Measurements from ENCODE around the gene PLCG1.
"Not testable (repeated sequence)": the region's sequence is repeated elsewhere in the genome, so short reads cannot be mapped to it uniquely, and the experiment has no call there.

Gene PLCG1

GRCh38 chr20:41136680-41137613 is at the start of gene PLCG1:
TSS of gene PLCG1 (plus strand) at chr20:41137543. CDS start at chr20:41137642, 99 bp downstream.
- DNase-seq (ENCODE audit: low read depth, low spot score) = peak; percentile 94

GRCh38 chr20:41087777-41088176 is 49.6 kb upstream of the PLCG1 start:
- no peak for DNase-seq (ENCODE audit: low read depth, low spot score)

GRCh38 chr20:41089555-41089954 is 47.8 kb upstream of the PLCG1 start:
- DNase-seq (ENCODE audit: low read depth, low spot score) = no peak

DNA sequence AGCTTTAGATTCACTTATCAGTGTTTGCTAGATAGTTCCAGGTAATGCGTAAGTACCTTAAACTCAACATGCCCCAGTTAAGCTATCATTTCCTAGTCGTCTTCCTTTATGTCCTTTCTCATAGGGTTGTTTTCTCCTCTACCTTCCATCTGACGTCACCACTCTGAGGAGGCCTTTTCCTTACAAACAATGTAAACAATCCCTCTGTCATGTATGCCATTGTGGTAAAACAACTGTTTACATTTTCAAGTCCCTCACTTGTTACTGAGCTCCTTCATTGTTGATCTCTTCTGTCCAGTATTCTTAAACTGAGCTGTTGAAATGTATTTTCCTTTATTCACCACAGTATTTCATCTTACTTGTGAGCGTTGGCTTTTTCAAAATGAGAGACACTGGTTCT is 45.4 kb upstream of the PLCG1 start:
- no peak for DNase-seq (ENCODE audit: low read depth, low spot score)

DNA sequence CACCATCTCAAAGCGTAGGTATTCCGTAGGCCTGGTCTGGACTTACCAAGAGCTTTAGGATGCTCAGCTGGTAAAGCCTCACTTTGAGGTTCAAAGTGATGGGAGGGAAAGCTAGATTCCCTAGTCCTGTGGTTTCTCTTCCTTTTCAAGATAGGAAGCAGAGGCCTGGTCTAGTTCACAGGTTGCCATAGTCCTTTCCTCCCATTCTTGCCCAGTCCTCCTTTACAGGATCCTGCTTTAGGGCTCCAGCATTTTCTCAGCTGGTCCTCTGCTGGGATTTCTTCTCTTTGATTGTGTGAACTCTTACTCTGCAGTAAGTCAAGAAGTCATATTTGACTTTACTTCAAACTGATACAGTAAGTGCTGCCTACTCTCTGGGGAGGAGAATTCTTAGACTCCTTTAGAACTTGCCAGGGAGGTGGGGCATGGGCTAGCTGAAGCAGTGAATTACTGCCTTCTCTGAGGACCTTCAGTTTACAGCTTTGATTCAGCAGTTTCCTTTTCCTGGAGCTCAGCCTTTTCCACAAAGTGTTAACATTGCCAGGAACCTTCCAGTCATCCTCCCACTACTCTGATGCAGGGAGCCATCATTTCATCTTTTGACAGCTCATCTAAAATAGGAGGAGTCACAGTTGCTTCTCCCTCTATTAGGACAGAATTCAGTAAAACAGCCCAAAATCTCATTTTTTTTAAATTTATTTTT is 42.8 kb upstream of the PLCG1 start:
- no peak for DNase-seq (ENCODE audit: low read depth, low spot score)

GRCh38 chr20:41095110-41095969 is 42.0 kb upstream of the PLCG1 start:
- DNase-seq (ENCODE audit: low read depth, low spot score) = peak; percentile 51

DNA sequence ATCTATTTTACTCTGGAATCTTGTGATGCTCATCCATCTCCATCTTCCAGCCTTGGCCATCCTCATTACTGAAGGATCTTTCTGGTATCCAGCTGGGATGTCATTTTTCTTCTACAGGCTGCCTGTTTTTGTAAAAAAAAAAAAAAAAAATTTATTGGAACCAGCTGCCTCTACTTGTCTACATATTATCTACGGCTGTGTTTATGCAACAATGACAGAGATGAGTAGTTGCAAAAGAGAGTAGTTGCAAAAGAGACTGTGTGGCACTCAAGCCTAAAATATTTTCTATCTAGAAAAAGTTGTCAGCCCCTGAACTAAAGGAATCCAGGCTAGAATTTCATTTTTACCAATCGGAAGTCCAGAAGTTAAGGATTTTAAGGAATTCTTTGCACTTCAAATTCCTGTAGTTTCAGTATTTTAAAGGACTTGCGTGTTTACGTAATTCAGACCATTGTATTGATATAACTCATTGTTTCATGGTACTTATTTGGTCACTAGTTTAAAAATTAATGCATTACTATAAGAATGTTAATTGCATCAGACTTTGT is 38.6 kb upstream of the PLCG1 start:
- DNase-seq (ENCODE audit: low read depth, low spot score) = no peak

DNA sequence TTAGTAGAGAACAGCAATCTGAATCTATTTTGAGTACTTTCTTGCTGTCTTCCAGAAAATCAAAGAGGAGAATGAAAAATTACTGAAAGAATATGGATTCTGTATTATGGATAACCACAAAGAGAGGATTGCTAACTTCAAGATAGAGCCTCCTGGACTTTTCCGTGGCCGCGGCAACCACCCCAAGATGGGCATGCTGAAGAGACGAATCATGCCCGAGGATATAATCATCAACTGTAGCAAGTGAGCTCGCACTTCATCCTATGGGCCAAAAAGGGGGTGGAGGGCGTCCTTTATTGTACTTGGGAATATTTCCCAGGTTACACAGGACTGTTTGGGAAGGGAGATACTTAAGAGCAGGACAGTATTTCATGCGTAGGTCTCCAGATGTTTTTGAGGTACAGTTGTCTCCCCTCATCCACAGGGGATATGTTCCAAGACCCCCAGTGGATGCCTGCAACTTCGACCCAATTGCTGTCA is 37.3 kb upstream of the PLCG1 start:
- no peak for DNase-seq (ENCODE audit: low read depth, low spot score)

DNA sequence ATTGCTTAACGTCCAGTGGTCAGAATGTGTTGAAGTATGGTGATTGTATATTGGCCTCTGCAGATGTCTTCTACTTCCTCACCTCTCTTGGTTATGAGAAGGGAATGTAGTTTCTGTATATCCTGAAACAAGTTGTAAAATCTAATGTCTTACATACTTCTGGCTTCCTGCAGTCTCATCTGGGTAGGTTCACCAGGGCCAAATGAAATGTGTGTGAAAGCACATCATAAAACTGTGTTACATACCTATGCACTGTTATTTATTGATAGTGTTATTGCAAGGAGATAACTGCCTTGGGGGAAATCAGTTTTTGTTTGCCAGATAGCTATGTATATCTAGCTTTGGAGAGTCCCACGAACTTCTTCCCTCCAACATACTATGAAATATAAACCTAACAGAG is 35.7 kb upstream of the PLCG1 start:
- DNase-seq (ENCODE audit: low read depth, low spot score) = no peak

- no peak for DNase-seq (ENCODE audit: low read depth, low spot score)
Measured at GRCh38 chr20:41108531-41108930, 28.8 kb upstream of the PLCG1 start.

GRCh38 chr20:41110012-41110411 is 27.3 kb upstream of the PLCG1 start:
- DNase-seq (ENCODE audit: low read depth, low spot score) = no peak

DNA sequence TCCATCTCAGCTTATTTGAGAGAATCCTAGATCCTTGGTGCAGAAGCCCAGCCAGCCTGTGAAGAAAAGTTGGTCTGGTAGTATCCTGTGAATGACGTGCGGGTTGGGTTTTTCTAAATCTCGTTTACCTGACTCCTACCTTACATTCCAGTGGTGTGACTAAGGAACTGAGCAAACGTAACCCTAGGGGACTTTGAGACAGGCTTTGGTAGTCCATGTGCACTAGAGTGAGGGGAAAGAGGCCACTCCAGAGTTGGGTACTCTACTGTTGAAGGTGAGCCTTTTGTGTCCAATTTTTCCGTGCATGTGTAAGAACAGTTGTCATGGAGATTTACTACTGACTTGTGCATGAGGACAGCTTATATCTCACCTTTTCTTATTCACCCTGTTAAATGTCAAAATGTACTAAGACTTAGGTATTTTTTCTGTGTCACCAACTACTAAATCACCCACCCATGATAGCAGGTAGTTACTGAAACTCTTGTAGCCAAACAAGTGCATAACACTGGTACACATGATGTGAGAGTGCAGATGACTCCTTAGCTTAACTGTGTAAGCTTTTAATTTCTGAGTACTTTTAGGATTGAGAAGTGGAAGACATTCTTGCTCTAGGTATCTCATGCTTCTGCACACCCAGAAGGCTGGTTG is 26.3 kb upstream of the PLCG1 start:
- peak; percentile 9 for DNase-seq (ENCODE audit: low read depth, low spot score)

GRCh38 chr20:41111578-41111951 is 25.8 kb upstream of the PLCG1 start:
- DNase-seq (ENCODE audit: low read depth, low spot score) = no peak

DNA sequence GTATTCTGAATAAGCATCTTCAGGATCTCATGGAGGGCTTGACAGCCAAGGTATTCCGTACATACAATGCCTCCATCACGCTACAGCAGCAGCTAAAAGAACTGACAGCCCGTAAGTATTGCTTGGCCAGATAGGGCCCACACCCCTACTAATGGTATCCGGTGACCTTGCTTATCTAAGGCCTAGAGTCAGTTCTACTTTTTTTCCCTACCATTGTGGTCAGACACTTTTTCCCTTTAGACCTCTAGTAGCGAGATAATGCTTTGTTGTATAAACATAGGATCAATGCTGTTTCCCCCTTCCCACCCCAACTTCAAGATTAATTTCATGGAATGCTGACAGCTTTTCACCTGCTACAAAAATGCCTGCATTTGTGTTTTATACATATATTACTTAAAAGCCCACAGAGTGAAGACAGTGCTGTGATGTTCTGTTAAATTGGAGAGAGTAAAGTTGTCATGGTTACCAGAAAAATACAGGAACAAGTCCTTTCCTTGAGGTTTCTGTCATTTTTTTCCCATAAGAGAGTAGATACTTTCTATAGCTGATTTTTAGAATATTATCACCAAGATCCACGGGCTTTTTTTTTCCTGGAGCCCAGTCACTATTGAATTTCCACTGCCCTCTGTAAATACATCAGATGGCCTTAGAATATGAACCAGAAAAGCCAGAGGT is 20.9 kb upstream of the PLCG1 start:
- no peak for DNase-seq (ENCODE audit: low read depth, low spot score)

DNA sequence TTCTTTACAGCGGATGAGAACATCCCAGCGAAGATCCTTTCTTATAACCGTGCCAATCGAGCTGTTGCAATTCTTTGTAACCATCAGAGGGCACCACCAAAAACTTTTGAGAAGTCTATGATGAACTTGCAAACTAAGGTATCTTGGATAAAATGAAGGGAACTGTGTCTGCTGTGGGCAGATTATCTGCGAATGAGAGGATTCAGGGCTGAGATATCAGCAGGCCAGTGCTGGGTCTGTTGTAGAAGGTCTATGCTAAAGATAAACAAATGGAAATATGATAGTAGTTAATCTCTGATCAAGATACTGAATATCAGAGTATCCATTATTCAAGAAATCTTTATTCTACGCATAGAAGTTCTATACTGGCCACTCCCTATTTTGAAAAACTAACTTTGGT is 19.2 kb upstream of the PLCG1 start:
- DNase-seq (ENCODE audit: low read depth, low spot score) = not testable (repeated sequence)

- DNase-seq (ENCODE audit: low read depth, low spot score) = no peak
Measured at GRCh38 chr20:41118632-41119031, 18.7 kb upstream of the PLCG1 start.

GRCh38 chr20:41119614-41120561 is 17.5 kb upstream of the PLCG1 start:
- DNase-seq (ENCODE audit: low read depth, low spot score) = no peak

DNA sequence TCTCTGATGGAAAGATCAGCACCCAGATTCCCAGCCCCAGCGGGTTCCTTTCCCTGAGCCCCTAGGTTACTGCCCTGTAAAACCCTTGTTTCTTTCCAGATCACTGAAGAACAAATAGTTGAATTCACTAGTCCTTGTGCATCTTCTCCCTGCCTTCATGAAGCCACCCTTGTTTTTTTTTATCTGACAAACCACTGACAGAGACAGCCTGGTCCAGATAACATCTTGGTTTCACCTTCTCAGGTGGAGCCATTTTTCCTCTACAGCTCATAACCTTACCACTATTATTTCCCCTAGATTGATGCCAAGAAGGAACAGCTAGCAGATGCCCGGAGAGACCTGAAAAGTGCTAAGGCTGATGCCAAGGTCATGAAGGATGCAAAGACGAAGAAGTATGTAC is 15.9 kb upstream of the PLCG1 start:
- no peak for DNase-seq (ENCODE audit: low read depth, low spot score)

DNA sequence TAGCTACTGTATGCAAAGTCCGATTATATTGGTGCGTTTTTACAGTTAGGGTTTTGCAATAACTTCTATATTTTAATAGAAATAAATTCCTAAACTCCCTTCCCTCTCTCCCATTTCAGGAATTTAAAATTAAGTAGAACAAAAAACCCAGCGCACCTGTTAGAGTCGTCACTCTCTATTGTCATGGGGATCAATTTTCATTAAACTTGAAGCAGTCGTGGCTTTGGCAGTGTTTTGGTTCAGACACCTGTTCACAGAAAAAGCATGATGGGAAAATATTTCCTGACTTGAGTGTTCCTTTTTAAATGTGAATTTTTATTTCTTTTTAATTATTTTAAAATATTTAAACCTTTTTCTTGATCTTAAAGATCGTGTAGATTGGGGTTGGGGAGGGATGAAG is 13.7 kb upstream of the PLCG1 start:
- DNase-seq (ENCODE audit: low read depth, low spot score) = no peak
